Panc1 (cell line): ENCODE data around the gene DIPK1B. TPM values are rescaled to one million over a fixed set of nuclear protein-coding genes. Genes with fewer than 3 reads are reported as not detected.
A peak's percentile ranks its signal among the peaks of the same experiment; 100 is the strongest.

ENCODE experiments used
- ATAC-seq: fragments of 200-7000 bp; cut with Tn5 transposase; 2 replicates; pipeline ENCODE4 v1.9.1; 2020; ENCODE audit warnings: mild to moderate bottlenecking, moderate library complexity
- BruUV-seq: library from RNA; stranded (reverse); fragments of 400-500 nt; replicated peaks from 2 replicates; lab custom pipeline; 2021; lab: Mats Ljungman, UMichigan
- CTCF ChIA-PET: fragments of 300-600 bp; sonication (Branson Sonifier 250); formaldehyde crosslinking; loops from one replicate; lab custom pipeline; 2022; ENCODE audit warnings: antibody characterized with exemption; lab: Charles Lee
- POLR2A ChIA-PET: fragments of 300-600 bp; sonication (Branson Sonifier 250); formaldehyde crosslinking; loops from one replicate; lab custom pipeline; 2022; ENCODE audit warnings: antibody characterized with exemption; lab: Charles Lee
- DNase-seq: peaks from one replicate; pipeline ENCODE4 v3.0.0-alpha.2; 2010; ENCODE audit warnings: low read depth, low spot score
- H3K27ac ChIP-seq: 2 replicates; pipeline ENCODE4 v1.5.1; 2011; ENCODE audit warnings: mild to moderate bottlenecking, low read length, inconsistent platforms
- H3K27me3 ChIP-seq: fragments of 200-500 bp; sonication (Bioruptor generic); 2 replicates; pipeline ENCODE4 v1.6.0; 2014; ENCODE audit warnings: low read length, inconsistent platforms; ENCODE audit not compliant: control insufficient read depth, insufficient read depth
- H3K36me3 ChIP-seq: fragments of 200-500 bp; sonication (Bioruptor generic); 2 replicates; pipeline ENCODE4 v1.5.1; 2014; ENCODE audit warnings: inconsistent platforms, mild to moderate bottlenecking, low read length, moderate library complexity; ENCODE audit not compliant: control insufficient read depth, insufficient read depth
- H3K4me1 ChIP-seq: 2 replicates; pipeline ENCODE4 v1.5.1; 2011; ENCODE audit warnings: inconsistent platforms, mild to moderate bottlenecking, low read length, moderate library complexity; ENCODE audit not compliant: control insufficient read depth, insufficient read depth
- H3K4me3 ChIP-seq, 2 experiments: 2 replicates each; pipeline ENCODE4 v1.5.1; 2011 to 2012; ENCODE audit warnings: low read depth in 2 of 2, low read length in 2 of 2, mild to moderate bottlenecking in 2 of 2, inconsistent platforms in 1 of 2, moderate library complexity in 1 of 2
- H3K9me3 ChIP-seq: fragments of 200-500 bp; sonication (Bioruptor generic); 2 replicates; pipeline ENCODE4 v1.5.1; 2014; ENCODE audit warnings: low read depth, mild to moderate bottlenecking, inconsistent platforms, low read length, moderate library complexity; ENCODE audit not compliant: control insufficient read depth, insufficient read depth
- POLR2AphosphoS5 ChIP-seq: IDR thresholded peaks from 2 replicates; pipeline ENCODE4 v1.6.1; 2012; ENCODE audit warnings: mild to moderate bottlenecking, low read depth, low read length, moderate library complexity
- SIN3A ChIP-seq: IDR thresholded peaks from 2 replicates; pipeline ENCODE4 v1.6.1; 2012; ENCODE audit warnings: low read depth, mild to moderate bottlenecking, low read length, moderate library complexity, borderline replicate concordance; ENCODE audit not compliant: insufficient read depth
- TCF7L2 ChIP-seq: IDR thresholded peaks from 2 replicates; pipeline ENCODE4 v1.6.1; 2011; ENCODE audit warnings: mild to moderate bottlenecking, low read depth, low read length, inconsistent platforms
- in situ Hi-C: cut with HindIII; loops from 2 replicates; pipeline ENCODE4 v1.10.0; 2016; ENCODE audit warnings: low sequenced_read_pairs, low pct_unique_long_range_greater_than_20kb
- intact Hi-C: fragments of 100-400 bp; cut with micrococcal nuclease; formaldehyde crosslinking; loops from one replicate; pipeline ENCODE4 v1.10.0; 2022; ENCODE audit not compliant: unreplicated experiment
- total RNA-seq: library from RNA; stranded (reverse); gene quantifications from one replicate; pipeline ENCODE4 v1.2.1, GENCODE V29; 2021; ENCODE audit not compliant: unreplicated experiment
- TF ChIP-seq, protein P1 (sequence below), 2 experiments: IDR thresholded peaks; 2 replicates each; pipeline ENCODE4 v1.6.1; 2011 to 2012; ENCODE audit warnings: low read depth in 2 of 2, control low read depth in 1 of 2, low read length in 1 of 2, mild to moderate bottlenecking in 1 of 2, moderate library complexity in 1 of 2; ENCODE audit not compliant: insufficient read depth in 1 of 2
- TF ChIP-seq, protein P2 (sequence below): fragments of 450-650 bp; IDR thresholded peaks from 2 replicates; pipeline ENCODE4 v1.5.1; 2017; ENCODE audit warnings: mild to moderate bottlenecking

Gene DIPK1B
- total RNA-seq, 1 experiment from 2014 or later: 10.6 TPM

DNA sequence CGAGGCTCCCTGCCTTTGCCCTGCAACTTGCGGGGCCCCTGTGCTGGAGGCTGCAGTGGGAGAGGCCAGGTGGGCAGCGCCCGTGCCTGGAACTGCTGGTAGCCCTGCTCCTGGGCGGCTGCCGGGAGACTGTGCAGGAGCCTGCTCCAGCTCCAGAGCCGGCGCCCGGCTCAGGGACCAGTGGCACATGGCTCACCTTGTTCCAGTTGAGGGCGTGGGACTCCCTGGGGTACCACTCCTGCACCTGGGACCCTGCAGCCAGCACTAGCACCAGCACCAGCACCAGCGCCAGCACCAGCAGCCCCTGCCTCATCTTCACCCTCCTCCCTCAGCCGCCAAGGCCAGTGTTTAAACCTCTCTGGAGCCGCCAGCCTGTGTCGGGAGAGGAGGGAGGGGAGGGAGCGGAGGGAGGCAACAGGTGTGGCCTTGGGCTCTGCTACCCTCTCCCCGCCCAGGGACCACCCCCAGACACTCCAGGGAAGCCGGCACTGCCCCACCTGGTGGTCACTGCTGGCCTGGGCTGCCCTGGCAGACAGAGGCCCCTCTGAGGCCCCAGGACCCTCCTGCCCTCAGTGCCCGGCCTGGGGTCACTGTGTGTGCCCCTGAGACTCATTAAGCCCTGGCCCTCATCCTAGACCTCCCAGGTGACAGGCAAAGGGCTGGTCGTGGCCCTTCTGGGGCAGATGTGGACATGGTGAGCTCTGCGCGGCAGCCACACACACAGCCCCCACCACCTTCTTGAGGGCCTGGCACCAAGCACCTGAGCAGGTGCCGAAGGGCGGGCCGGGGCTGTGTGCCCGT is 30.4 kb downstream of the DIPK1B start, which contains the start of gene LCN10:
Gene LCN10, minus strand, starts transcription at position 350 of the 801 bp plus-strand sequence. Its CDS starts 37 bp downstream, at position 313.
- ChIA-PET CTCF (no interaction called here), POLR2A (no interaction called here)
- no peaks in the 10 kb centered on the region for H3K9me3 ChIP-seq
- no peaks in the 10 kb centered on the region for H3K27me3 ChIP-seq
- intact Hi-C loops: no loop called here
- H3K36me3 ChIP-seq: no peaks in the 10 kb centered on the region
- no peaks in the 10 kb centered on the region for H3K4me1 ChIP-seq
- in situ Hi-C loops: no loop called here
- TF ChIP-seq, protein P1, sequence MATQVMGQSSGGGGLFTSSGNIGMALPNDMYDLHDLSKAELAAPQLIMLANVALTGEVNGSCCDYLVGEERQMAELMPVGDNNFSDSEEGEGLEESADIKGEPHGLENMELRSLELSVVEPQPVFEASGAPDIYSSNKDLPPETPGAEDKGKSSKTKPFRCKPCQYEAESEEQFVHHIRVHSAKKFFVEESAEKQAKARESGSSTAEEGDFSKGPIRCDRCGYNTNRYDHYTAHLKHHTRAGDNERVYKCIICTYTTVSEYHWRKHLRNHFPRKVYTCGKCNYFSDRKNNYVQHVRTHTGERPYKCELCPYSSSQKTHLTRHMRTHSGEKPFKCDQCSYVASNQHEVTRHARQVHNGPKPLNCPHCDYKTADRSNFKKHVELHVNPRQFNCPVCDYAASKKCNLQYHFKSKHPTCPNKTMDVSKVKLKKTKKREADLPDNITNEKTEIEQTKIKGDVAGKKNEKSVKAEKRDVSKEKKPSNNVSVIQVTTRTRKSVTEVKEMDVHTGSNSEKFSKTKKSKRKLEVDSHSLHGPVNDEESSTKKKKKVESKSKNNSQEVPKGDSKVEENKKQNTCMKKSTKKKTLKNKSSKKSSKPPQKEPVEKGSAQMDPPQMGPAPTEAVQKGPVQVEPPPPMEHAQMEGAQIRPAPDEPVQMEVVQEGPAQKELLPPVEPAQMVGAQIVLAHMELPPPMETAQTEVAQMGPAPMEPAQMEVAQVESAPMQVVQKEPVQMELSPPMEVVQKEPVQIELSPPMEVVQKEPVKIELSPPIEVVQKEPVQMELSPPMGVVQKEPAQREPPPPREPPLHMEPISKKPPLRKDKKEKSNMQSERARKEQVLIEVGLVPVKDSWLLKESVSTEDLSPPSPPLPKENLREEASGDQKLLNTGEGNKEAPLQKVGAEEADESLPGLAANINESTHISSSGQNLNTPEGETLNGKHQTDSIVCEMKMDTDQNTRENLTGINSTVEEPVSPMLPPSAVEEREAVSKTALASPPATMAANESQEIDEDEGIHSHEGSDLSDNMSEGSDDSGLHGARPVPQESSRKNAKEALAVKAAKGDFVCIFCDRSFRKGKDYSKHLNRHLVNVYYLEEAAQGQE (IDR thresholded peaks at IDR 0.05; ENCODE audit: insufficient read depth in 1 of 2, low read depth in 2 of 2, low read length in 1 of 2): no peak
- TF ChIP-seq, protein P2, sequence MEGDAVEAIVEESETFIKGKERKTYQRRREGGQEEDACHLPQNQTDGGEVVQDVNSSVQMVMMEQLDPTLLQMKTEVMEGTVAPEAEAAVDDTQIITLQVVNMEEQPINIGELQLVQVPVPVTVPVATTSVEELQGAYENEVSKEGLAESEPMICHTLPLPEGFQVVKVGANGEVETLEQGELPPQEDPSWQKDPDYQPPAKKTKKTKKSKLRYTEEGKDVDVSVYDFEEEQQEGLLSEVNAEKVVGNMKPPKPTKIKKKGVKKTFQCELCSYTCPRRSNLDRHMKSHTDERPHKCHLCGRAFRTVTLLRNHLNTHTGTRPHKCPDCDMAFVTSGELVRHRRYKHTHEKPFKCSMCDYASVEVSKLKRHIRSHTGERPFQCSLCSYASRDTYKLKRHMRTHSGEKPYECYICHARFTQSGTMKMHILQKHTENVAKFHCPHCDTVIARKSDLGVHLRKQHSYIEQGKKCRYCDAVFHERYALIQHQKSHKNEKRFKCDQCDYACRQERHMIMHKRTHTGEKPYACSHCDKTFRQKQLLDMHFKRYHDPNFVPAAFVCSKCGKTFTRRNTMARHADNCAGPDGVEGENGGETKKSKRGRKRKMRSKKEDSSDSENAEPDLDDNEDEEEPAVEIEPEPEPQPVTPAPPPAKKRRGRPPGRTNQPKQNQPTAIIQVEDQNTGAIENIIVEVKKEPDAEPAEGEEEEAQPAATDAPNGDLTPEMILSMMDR: peak; percentile 41; the same call in 1 of the 2 replicates
- DNase-seq (no peak), ATAC-seq (peak; percentile 65)
- no peak within 1 kb of the TSS for H3K4me3 ChIP-seq
- H3K27ac ChIP-seq: no peak within 1 kb of the TSS
- no TSS peak for BruUV-seq

DNA sequence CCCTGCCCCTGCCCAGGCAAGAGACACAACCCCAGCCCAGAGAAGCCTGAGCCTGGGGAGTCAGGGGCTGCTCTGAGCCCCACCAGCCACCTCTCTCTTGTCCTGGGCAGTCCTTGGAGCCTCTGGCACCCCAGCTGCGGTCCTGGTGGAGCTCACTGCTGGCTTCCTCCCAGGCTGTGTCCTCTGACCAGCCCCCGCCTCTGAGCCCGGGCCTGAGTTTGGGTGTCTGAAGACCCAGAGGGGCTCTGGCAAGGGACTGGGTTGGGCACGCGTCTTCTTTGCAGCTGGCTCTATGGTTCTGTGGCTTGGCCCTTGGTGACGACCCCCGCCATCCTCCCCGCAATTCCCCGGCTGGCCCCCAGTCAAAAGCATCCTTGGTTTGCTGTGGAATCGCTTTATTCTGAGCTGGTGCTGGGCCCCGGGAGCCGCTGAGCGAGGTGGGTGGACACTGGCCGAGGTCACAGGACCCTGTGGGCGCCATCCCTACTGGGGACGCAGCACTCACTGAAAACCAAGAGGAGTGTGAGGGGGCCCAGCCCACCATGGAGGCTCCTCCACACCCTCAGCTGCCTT is 31.4 kb downstream of the DIPK1B start:
- CTCF ChIA-PET: interaction anchor here (0.6 kb wide), 1 partner anchor 76 kb away, joined by 7 read pairs; no protein-coding TSS in a partner anchor
- intact Hi-C loops (no loop called here), in situ Hi-C loops (no loop called here)
- Histone ChIP-seq H3K36me3 (no peaks in the 10 kb centered on the region), H3K4me1 (no peaks in the 10 kb centered on the region), H3K9me3 (no peaks in the 10 kb centered on the region), H3K27me3 (no peaks in the 10 kb centered on the region), H3K4me3 (no peak overlapping the region), H3K27ac (no peak overlapping the region)
- BruUV-seq: no TSS peak
- POLR2A ChIA-PET: no interaction called here
- ATAC-seq (no peak), DNase-seq (no peak)
- TF ChIP-seq, protein P2: no peak
- TF ChIP-seq SIN3A: no peak
- no peak for TF ChIP-seq POLR2AphosphoS5
- TF ChIP-seq, protein P1 (IDR thresholded peaks at IDR 0.05; ENCODE audit: insufficient read depth in 1 of 2, low read depth in 2 of 2, low read length in 1 of 2): no peak
- no peak for TF ChIP-seq TCF7L2
